Measurements from ENCODE around the gene PARP11. TPM values are rescaled to one million over a fixed set of nuclear protein-coding genes. Genes with fewer than 3 reads are reported as not detected.

PARP11 gene
- total RNA-seq, 2 donors from 2014 or later = 2.8 to 11.4 TPM

DNA sequence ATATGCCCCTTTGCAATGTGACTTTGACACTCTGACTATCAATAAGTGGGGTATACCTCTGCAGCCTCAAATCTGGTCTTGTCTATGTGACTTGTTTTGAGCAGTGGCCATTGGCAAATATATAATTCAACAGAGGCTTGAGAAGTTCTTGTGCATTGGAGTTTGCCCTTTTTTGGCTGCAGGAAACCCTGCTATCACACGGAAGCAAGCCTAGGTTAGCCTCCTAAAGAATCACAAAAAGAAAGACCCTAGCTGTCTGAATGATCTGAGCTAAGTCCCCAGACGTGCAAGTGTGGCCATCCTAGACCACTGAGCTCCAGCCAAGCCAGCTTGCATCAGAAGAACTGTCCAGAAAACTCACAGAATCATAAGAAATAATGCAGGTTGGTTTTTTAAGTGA is 31.8 kb upstream of the PARP11 start:
- TF ChIP-seq, protein P1, sequence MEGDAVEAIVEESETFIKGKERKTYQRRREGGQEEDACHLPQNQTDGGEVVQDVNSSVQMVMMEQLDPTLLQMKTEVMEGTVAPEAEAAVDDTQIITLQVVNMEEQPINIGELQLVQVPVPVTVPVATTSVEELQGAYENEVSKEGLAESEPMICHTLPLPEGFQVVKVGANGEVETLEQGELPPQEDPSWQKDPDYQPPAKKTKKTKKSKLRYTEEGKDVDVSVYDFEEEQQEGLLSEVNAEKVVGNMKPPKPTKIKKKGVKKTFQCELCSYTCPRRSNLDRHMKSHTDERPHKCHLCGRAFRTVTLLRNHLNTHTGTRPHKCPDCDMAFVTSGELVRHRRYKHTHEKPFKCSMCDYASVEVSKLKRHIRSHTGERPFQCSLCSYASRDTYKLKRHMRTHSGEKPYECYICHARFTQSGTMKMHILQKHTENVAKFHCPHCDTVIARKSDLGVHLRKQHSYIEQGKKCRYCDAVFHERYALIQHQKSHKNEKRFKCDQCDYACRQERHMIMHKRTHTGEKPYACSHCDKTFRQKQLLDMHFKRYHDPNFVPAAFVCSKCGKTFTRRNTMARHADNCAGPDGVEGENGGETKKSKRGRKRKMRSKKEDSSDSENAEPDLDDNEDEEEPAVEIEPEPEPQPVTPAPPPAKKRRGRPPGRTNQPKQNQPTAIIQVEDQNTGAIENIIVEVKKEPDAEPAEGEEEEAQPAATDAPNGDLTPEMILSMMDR (IDR thresholded peaks at IDR 0.05) = no peak

DNA sequence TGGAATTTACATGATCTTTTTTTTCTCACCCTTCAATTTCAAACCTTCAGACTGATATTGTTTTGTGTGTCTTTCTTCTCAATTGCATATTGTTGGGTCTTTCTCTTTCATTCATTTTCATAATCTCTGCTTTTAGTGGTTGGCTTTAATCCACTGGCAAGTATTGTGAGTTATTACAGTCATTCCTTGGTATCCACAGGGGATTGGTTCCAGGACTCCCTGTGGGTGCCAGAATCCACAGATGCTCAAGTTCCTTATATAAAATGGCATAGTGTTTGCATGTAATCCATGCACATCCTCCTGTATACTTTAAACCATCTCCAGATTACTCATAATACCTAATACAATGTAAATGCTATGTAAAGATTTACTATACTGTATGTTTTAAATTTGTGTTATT is 29.7 kb upstream of the PARP11 start:
- Histone ChIP-seq H3K27me3 (replicated peaks; ENCODE audit: insufficient read depth) (no peaks in the 10 kb centered on the region), H3K4me1 (ENCODE audit: control insufficient read depth in 1 of 2, low read depth in 2 of 2) (no peaks in the 10 kb centered on the region), H3K36me3 (no peaks in the 10 kb centered on the region), H3K27ac (no peak overlapping the region), H3K9me3 (no peaks in the 10 kb centered on the region), H3K4me3 (no peak overlapping the region)
- TF ChIP-seq, protein P1 (IDR thresholded peaks at IDR 0.05) = no peak
- no peak for ATAC-seq (ENCODE audit: insufficient number of reproducible peaks, low FRiP score, low read depth)
- no peak for DNase-seq (ENCODE audit: low spot score)

More for the DNA sequence above, 31.8 kb upstream of the PARP11 start:
- no peaks in the 10 kb centered on the region for H3K27me3 ChIP-seq (replicated peaks; ENCODE audit: insufficient read depth)
- no peak for ATAC-seq (ENCODE audit: insufficient number of reproducible peaks, low FRiP score, low read depth)
- no peak overlapping the region for H3K4me3 ChIP-seq
- H3K4me1 ChIP-seq (ENCODE audit: control insufficient read depth in 1 of 2, low read depth in 2 of 2) = no peaks in the 10 kb centered on the region
- H3K9me3 ChIP-seq = no peaks in the 10 kb centered on the region
- no peak for DNase-seq (ENCODE audit: low spot score)
- no peaks in the 10 kb centered on the region for H3K36me3 ChIP-seq
- H3K27ac ChIP-seq = no peak overlapping the region

DNA sequence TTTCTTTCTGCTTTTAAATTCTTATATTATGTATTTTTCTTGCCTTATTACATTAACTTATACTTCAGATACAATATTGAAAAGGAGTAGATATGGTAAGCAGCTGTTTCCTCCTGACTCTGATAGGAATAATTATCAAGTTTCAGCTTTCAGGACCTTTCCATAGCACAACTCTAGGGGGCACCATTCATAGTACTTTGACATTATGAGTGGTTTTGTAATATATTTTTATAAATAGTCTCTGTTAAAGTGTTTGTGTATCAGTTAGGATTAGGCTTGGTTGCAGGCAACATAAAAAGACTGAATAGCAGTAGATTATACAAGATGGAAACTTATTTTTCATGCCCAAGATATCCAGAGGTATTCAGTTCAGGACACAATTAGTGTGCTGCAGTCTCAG is 27.9 kb upstream of the PARP11 start:
- no peaks in the 10 kb centered on the region for H3K9me3 ChIP-seq
- TF ChIP-seq, protein P1 (IDR thresholded peaks at IDR 0.05) = no peak
- H3K4me3 ChIP-seq = no peak overlapping the region
- ATAC-seq (ENCODE audit: insufficient number of reproducible peaks, low FRiP score, low read depth) = no peak
- no peak for DNase-seq (ENCODE audit: low spot score)
- no peaks in the 10 kb centered on the region for H3K4me1 ChIP-seq (ENCODE audit: control insufficient read depth in 1 of 2, low read depth in 2 of 2)
- no peaks in the 10 kb centered on the region for H3K36me3 ChIP-seq
- H3K27ac ChIP-seq = no peak overlapping the region
- H3K27me3 ChIP-seq (replicated peaks; ENCODE audit: insufficient read depth) = no peaks in the 10 kb centered on the region

DNA sequence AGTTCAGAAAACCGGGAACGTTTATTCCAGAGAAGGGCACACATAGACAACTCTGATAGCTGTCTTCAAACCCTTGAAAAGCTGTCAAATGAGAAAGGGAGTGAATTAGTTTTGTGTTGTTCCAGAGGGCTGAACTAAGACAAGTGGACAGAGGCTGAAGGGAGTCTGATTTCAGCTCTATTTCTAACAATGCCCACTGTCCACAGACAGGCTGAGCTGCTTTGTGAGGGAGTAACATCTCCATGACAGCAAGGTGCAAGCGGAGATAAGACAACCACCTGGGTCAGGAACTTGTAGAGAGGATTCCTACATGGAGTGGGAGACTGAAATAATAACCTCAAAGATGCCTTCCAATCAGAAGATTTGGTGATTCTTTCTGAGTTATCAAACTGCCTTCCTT is 25.6 kb upstream of the PARP11 start:
- DNase-seq (ENCODE audit: low spot score) = no peak
- Histone ChIP-seq H3K9me3 (no peaks in the 10 kb centered on the region), H3K4me3 (no peak overlapping the region), H3K27ac (no peak overlapping the region), H3K27me3 (replicated peaks; ENCODE audit: insufficient read depth) (no peaks in the 10 kb centered on the region), H3K4me1 (ENCODE audit: control insufficient read depth in 1 of 2, low read depth in 2 of 2) (no peaks in the 10 kb centered on the region), H3K36me3 (no peaks in the 10 kb centered on the region)
- ATAC-seq (ENCODE audit: insufficient number of reproducible peaks, low FRiP score, low read depth) = no peak
- TF ChIP-seq, protein P1 (IDR thresholded peaks at IDR 0.05) = no peak

DNA sequence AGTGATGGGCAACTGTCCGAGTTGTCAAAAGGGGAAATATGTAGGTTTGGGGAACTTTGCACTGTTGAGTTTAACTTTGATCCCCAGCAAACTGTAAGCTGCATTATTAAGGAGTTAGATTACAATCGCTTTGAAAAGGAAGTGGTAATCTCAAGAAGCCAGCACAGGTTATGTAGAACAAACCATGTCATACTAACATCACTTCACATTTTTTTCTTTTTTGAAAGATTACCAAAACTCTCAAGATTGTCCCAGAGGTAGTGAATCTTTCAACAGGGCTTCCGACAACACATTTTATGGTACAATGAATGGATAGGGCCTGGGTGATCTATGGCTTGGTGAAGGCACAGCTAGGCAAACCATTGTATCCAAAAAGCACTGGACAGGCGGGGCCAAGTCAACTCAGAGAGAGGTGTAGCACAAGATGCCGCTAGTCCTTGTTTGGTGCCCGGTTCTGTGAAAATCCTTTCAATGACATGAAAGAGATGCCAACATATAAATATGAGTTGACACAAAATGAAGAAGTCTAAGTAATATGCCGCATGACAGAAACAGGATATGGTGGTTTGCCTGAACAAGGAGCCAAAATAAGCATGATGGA is 24.3 kb upstream of the PARP11 start:
- Histone ChIP-seq H3K9me3 (no peaks in the 10 kb centered on the region), H3K27me3 (replicated peaks; ENCODE audit: insufficient read depth) (no peaks in the 10 kb centered on the region), H3K4me3 (no peak overlapping the region), H3K36me3 (no peaks in the 10 kb centered on the region), H3K27ac (peak overlapping the region in 1 of 2 donors; percentile 20), H3K4me1 (ENCODE audit: control insufficient read depth in 1 of 2, low read depth in 2 of 2) (no peaks in the 10 kb centered on the region)
- TF ChIP-seq, protein P1 (IDR thresholded peaks at IDR 0.05) = no peak
- ATAC-seq (ENCODE audit: insufficient number of reproducible peaks, low FRiP score, low read depth) (no peak), DNase-seq (ENCODE audit: low spot score) (no peak)
